GM12878 (cell line): ENCODE measurements around the gene MGLL. TPM values are rescaled to one million over a fixed set of nuclear protein-coding genes. Genes with fewer than 3 reads are reported as not detected.

ENCODE experiments used
- ATAC-seq: fragments of 200-7000 bp; cut with Tn5 transposase; 3 replicates; pipeline ENCODE4 v1.9.1; 2020; ENCODE audit warnings: mild to moderate bottlenecking, moderate library complexity
- BruUV-seq: library from RNA; stranded (reverse); fragments of 400-500 nt; replicated peaks from 2 replicates; lab custom pipeline; 2021; lab: Mats Ljungman, UMichigan
- CTCF ChIA-PET: fragments of 300-600 bp; sonication (Branson Sonifier 250); formaldehyde crosslinking; extraction: SDS; loops from one replicate; lab custom pipeline; 2021; ENCODE audit warnings: inconsistent platforms; lab: Yijun Ruan, JAX
- POLR2A ChIA-PET: fragments of 350-600 bp; formaldehyde crosslinking; extraction: SDS; loops from one replicate; lab custom pipeline; 2021; ENCODE audit warnings: inconsistent platforms; lab: Charles Lee
- RAD21 ChIA-PET: fragments of 300-600 bp; sonication (Branson Sonifier 250); formaldehyde crosslinking; loops from one replicate; lab custom pipeline; 2023; ENCODE audit warnings: antibody characterized with exemption; ENCODE audit not compliant: unreplicated experiment; lab: Charles Lee
- SMC1A ChIA-PET: fragments of 300-600 bp; sonication (Branson Sonifier 250); formaldehyde crosslinking; loops from one replicate; lab custom pipeline; 2023; ENCODE audit not compliant: unreplicated experiment, uncharacterized antibody; lab: Charles Lee
- DNase-seq: peaks from one replicate; pipeline ENCODE4 v3.0.0-alpha.2; 2011; ENCODE audit warnings: low read depth, low spot score
- FAIRE-seq: peaks from 3 replicates; lab custom pipeline; 2011; peaks lifted over from hg19 to GRCh38; lab: Jason Lieb, UNC
- H2AFZ ChIP-seq: 2 replicates; pipeline ENCODE4 v1.6.0; 2011; ENCODE audit warnings: low read depth, low read length, control low read depth; ENCODE audit not compliant: control insufficient read depth
- H3K27ac ChIP-seq: 2 replicates; pipeline ENCODE4 v1.5.1; 2011; ENCODE audit warnings: control low read depth; ENCODE audit not compliant: control insufficient read depth, insufficient read depth
- H3K27me3 ChIP-seq, 2 experiments: replicated peaks in 1 of 2; 2 replicates each; pipeline versions ENCODE4 v1.6.0 to v1.6.1; 2011; ENCODE audit warnings: low read length in 1 of 2; ENCODE audit not compliant: control insufficient read depth in 2 of 2, insufficient read depth in 2 of 2
- H3K36me3 ChIP-seq, 2 experiments: 2 replicates each; pipeline ENCODE4 v1.5.1; 2011; ENCODE audit warnings: low read length in 1 of 2; ENCODE audit not compliant: control insufficient read depth in 2 of 2, insufficient read depth in 2 of 2
- H3K4me1 ChIP-seq: 2 replicates; pipeline ENCODE4 v1.6.1; 2011; ENCODE audit warnings: mild to moderate bottlenecking, low read length, moderate library complexity, mixed read lengths; ENCODE audit not compliant: control insufficient read depth, insufficient read depth
- H3K4me2 ChIP-seq: 2 replicates; pipeline ENCODE4 v1.6.0; 2011; ENCODE audit warnings: control low read depth; ENCODE audit not compliant: control insufficient read depth, insufficient read depth
- H3K4me3 ChIP-seq: fragments of 200-600 bp; sonication (generic); 2 replicates; pipeline ENCODE4 v1.5.1; 2016
- H3K79me2 ChIP-seq: 2 replicates; pipeline ENCODE4 v1.6.0; 2011; ENCODE audit warnings: low read length; ENCODE audit not compliant: control insufficient read depth, insufficient read depth
- H3K9ac ChIP-seq: 2 replicates; pipeline ENCODE4 v1.8.0; 2011; ENCODE audit warnings: low read length, control low read depth, mixed read lengths; ENCODE audit not compliant: control insufficient read depth, insufficient read depth
- H3K9me3 ChIP-seq: replicated peaks from 3 replicates; pipeline ENCODE4 v1.5.1; 2011; ENCODE audit warnings: mild to moderate bottlenecking, low read length; ENCODE audit not compliant: control insufficient read depth, insufficient read depth
- H4K20me1 ChIP-seq: 2 replicates; pipeline ENCODE4 v1.6.0; 2011; ENCODE audit not compliant: control insufficient read depth, insufficient read depth
- CREB1 ChIP-seq: IDR thresholded peaks from 2 replicates; pipeline ENCODE4 v1.6.1; 2012; ENCODE audit warnings: low read depth, mild to moderate bottlenecking, inconsistent platforms
- HDAC2 ChIP-seq: fragments of 200-600 bp; sonication (generic); IDR thresholded peaks from 2 replicates; pipeline ENCODE4 v1.6.1; 2017
- MTA2 ChIP-seq: fragments of 450-650 bp; IDR thresholded peaks from 2 replicates; pipeline ENCODE4 v1.6.1; 2016; ENCODE audit warnings: low read depth, mild to moderate bottlenecking, moderate library complexity
- STAT3 ChIP-seq: IDR thresholded peaks from 2 replicates; pipeline ENCODE4 v1.6.1; 2011; ENCODE audit warnings: low read depth, low read length, improper control_type of control experiment
- ZNF622 ChIP-seq: fragments of 450-650 bp; IDR thresholded peaks from 2 replicates; pipeline ENCODE4 v1.6.1; 2017; ENCODE audit warnings: mild to moderate bottlenecking, inconsistent platforms
- ZNF687 ChIP-seq: fragments of 450-650 bp; IDR thresholded peaks from 2 replicates; pipeline ENCODE4 v1.6.1; 2017; ENCODE audit warnings: mild to moderate bottlenecking, moderate library complexity
- WGBS: methylation state at CpG from one replicate; pipeline ENCODE4 v1.1.6; 2016; ENCODE audit warnings: low lambda C conversion rate; ENCODE audit not compliant: insufficient replicate concordance, insufficient coverage; ENCODE audit errors: missing lambda C conversion rate; 5-methylcytosine and 5-hydroxymethylcytosine counted together
- in situ Hi-C: fragments of 300-500 bp; cut with MboI; formaldehyde crosslinking; loops from 9 replicates; pipeline ENCODE4 v1.14.3; 2018; ENCODE audit warnings: mixed read lengths
- intact Hi-C: fragments of 100-400 bp; cut with micrococcal nuclease; formaldehyde crosslinking; loops from one replicate; pipeline ENCODE4 v1.14.2; 2022; ENCODE audit not compliant: unreplicated experiment
- polyA plus RNA-seq, 11 experiments: library from polyadenylated mRNA; depleted of rRNA in 4 of 11; unstranded in 6 of 11; stranded (reverse) in 5 of 11; fragments of >200 nt; fragmentation: Nextera tagmentation in 4 of 11; fragmentation: Illumina TruSeq in 1 of 11; extraction: Ambion mirVana in 4 of 11; extraction: Trizol in 1 of 11; gene quantifications; 1 replicate in 1 of 11; 2 replicates in 10 of 11; pipeline versions ENCODE4 v1.2.1 to v1.2.3, GENCODE V29; 2011 to 2016; ENCODE audit warnings: inconsistent platforms in 2 of 11, missing spikeins in 2 of 11, low read depth in 1 of 11
- total RNA-seq, 4 experiments: library from RNA; depleted of rRNA in 3 of 4; stranded (reverse); fragments of >200 nt in 3 of 4; fragmentation: Illumina TruSeq in 1 of 4; extraction: Trizol in 1 of 4; gene quantifications; 2 replicates each; pipeline versions ENCODE4 v1.2.1 to v1.2.3, GENCODE V29; 2013 to 2021

MGLL gene
- total and polyA plus RNA-seq, 10 of the 15 experiments (the other 5 are each of a cell fraction or from before 2014, with no cell fraction given), result 44.9 to 177 (median 72.9) TPM

GRCh38 chr3:127824151-127824825 is 2.0 kb upstream of the MGLL start:
- peaks cover 3% of the 10 kb centered on the region for H3K9me3 ChIP-seq
- H3K36me3 ChIP-seq, result no peaks in the 10 kb centered on the region
- no TSS peak for BruUV-seq
- ChIA-PET CTCF (interaction anchor here (0.8 to 7.8 kb wide), 8 partner anchors 10 to 171 kb away, joined by 3 to 73 read pairs (median 4); no protein-coding TSS in a partner anchor), SMC1A (interaction anchor here (0.8 to 11.5 kb wide), 4 partner anchors 11 to 128 kb away, joined by 3 to 116 read pairs (median 58); no protein-coding TSS in a partner anchor), RAD21 (interaction anchor here (0.7 to 6.2 kb wide), 8 partner anchors 10 to 173 kb away, joined by 3 to 91 read pairs (median 7); no protein-coding TSS in a partner anchor), POLR2A (interaction anchor here (1.0 to 2.2 kb wide), 3 partner anchors 10 to 89 kb away, joined by 3 to 13 read pairs (median 5); no protein-coding TSS in a partner anchor)
- TF ChIP-seq ZNF687, result no peak
- TF ChIP-seq STAT3, result no peak
- TF ChIP-seq ZNF622, result no peak
- no peak for TF ChIP-seq CREB1
- TF ChIP-seq MTA2, result no peak
- TF ChIP-seq HDAC2, result no peak
- ATAC-seq (no peak), DNase-seq (no peak), FAIRE-seq (no peak)
- intact Hi-C loops, result loop anchor here (5.0 kb wide), 2 partner anchors 87 to 232 kb away; partner anchors contain the start of gene TPRA1
- no peak overlapping the region for H3K4me2 ChIP-seq
- no peak overlapping the region for H2AFZ ChIP-seq
- peaks cover 7% of the 10 kb centered on the region for H3K4me1 ChIP-seq
- no peaks in the 10 kb centered on the region for H3K27me3 ChIP-seq
- peaks cover 28% of the 10 kb centered on the region for H3K79me2 ChIP-seq
- no peak overlapping the region for H3K27ac ChIP-seq
- no peak overlapping the region for H3K9ac ChIP-seq
- WGBS, result 90% methylated on average over 14 of the region's 14 CpGs
- H3K4me3 ChIP-seq, result no peak overlapping the region
- in situ Hi-C loops, result no loop called here
- no peaks in the 10 kb centered on the region for H4K20me1 ChIP-seq
